ENCODE results near the gene ZNF140.

ZNF140 gene

GRCh38 chr12:133080368-133081158 is at the start of gene ZNF140:
Gene ZNF140 (plus strand): TSS chr12:133080923. CDS start chr12:133081321, 398 bp downstream.
- H3K4me3 ChIP-seq (ENCODE audit: low read depth, low read length) = peak within 1 kb of the TSS; percentile 94
- TF ChIP-seq CTCF (conservative IDR thresholded peaks at IDR 0.05; ENCODE audit: low read depth, low read length) = no peak
- peak; percentile 99 for DNase-seq (ENCODE audit: low read depth)

DNA sequence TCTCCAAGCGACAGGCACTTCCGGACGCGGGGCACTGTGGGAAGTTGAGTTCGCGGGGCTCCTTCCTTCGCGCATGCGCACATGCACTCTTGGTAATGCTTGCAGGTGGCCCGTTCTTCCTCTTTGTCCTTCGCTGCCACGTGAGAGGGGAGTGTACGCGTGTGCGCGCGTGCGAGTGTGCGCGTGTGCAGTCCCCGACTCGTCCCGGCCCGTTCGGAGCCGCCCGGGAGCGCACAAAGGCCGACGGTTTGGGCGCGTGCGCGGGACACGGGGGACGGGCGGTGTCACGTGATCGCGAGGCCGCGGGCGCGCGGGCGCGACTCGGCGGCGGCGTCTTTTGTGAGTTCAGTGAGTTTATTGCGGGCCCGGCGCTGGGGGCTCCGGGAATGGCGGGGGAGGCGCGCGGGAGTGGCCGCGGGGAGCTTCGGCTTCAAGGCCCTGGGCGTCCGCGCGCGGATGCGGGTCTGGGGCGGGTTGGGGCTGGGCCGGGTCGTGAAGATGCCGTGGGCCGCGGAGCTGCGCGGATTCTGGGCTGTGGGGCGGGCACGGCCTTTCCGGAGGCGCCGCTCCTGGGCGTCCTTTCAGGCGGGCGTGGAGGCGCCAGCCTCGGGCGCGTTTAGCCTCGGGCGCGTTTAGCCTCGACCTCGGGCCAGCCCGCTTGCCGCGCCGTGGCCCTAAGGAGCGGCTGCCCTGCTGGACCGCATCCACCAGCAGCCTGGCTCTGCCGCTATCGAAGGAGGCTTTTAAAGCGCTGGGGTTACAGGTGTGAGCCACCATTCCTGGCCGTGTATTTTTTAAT is 43.3 kb upstream of the ZNF140 start, which contains the start of gene ZNF84:
ZNF84 (plus strand) TSS at position 303 of the 799 bp plus-strand sequence. CDS start 3,959 bp downstream, outside the sequence.
- peak; percentile 99 for DNase-seq (ENCODE audit: low read depth)
- TF ChIP-seq CTCF (conservative IDR thresholded peaks at IDR 0.05; ENCODE audit: low read depth, low read length) = no peak
- peak within 1 kb of the TSS; percentile 80 for H3K4me3 ChIP-seq (ENCODE audit: low read depth, low read length)

GRCh38 chr12:133038118-133038709 is 42.5 kb upstream of the ZNF140 start:
- peak overlapping the region; percentile 80 for H3K4me3 ChIP-seq (ENCODE audit: low read depth, low read length)
- no peak for DNase-seq (ENCODE audit: low read depth)
- no peak for TF ChIP-seq CTCF (conservative IDR thresholded peaks at IDR 0.05; ENCODE audit: low read depth, low read length)

DNA sequence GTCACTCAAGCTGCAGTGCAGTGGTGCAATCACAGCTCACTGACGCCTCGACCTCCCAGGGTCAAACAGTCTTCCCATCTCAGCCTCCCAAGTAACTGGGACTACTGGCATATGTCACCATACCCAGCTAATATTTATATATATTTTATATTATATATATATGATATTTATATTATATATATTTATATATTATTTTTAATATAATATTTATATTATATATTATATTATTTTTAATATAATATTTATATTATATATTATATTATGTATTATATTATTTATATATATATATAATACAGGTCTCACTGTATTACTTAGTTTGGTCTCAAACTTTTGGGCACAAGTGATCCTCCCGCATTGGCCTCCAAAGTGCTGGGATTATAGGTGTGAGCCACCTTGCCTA is 34.0 kb upstream of the ZNF140 start:
- DNase-seq (ENCODE audit: low read depth) = no peak

GRCh38 chr12:133057446-133057845 is 23.3 kb upstream of the ZNF140 start:
- H3K4me3 ChIP-seq (ENCODE audit: low read depth, low read length) = no peak overlapping the region
- DNase-seq (ENCODE audit: low read depth) = peak; percentile 19
- no peak for TF ChIP-seq CTCF (conservative IDR thresholded peaks at IDR 0.05; ENCODE audit: low read depth, low read length)

More for the DNA sequence above, 34.0 kb upstream of the ZNF140 start:
- H3K4me3 ChIP-seq (ENCODE audit: low read depth, low read length) = no peak overlapping the region
- no peak for TF ChIP-seq CTCF (conservative IDR thresholded peaks at IDR 0.05; ENCODE audit: low read depth, low read length)

- DNase-seq (ENCODE audit: low read depth) = peak; percentile 12
- TF ChIP-seq CTCF (conservative IDR thresholded peaks at IDR 0.05; ENCODE audit: low read depth, low read length) = no peak
- no peak overlapping the region for H3K4me3 ChIP-seq (ENCODE audit: low read depth, low read length)
Observed at GRCh38 chr12:133058203-133059113, 22.3 kb upstream of the ZNF140 start.
